Astrocyte (in vitro differentiated cells and primary cell): Measurements from ENCODE around the gene PCGF3.

ENCODE experiments used
- EZH2 ChIP-seq: IDR thresholded peaks from 2 replicates; pipeline ENCODE4 v1.6.1; 2012; ENCODE audit warnings: mild to moderate bottlenecking, low read length, inconsistent platforms; ENCODE audit not compliant: insufficient read depth
- TF ChIP-seq, protein P1 (sequence below): IDR thresholded peaks from 2 replicates; pipeline ENCODE4 v1.5.1; 2011; ENCODE audit warnings: low read depth, mild to moderate bottlenecking, inconsistent platforms, low read length, moderate library complexity; ENCODE audit not compliant: insufficient read depth

DNA sequence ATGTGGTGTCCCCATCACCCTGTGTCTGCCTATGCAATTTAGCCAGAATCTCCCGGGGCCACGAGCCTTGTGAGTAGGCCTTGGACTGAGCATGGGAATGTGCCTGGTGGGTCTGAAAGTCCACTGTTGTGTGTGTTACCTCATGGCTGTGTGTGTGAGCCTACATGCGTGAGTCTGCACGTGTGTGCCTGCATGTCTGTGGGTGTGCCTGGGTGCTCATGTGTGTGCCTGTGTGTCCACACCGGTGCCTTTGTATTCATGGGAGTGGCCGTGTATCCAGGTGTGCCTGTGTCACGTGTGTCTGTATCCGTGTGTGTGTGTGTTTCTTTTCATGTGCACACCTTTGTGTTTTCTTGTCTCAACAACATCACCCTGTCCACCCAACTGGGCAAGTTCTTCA, 45.8 kb upstream of the PCGF3 start:
- TF ChIP-seq, protein P1, sequence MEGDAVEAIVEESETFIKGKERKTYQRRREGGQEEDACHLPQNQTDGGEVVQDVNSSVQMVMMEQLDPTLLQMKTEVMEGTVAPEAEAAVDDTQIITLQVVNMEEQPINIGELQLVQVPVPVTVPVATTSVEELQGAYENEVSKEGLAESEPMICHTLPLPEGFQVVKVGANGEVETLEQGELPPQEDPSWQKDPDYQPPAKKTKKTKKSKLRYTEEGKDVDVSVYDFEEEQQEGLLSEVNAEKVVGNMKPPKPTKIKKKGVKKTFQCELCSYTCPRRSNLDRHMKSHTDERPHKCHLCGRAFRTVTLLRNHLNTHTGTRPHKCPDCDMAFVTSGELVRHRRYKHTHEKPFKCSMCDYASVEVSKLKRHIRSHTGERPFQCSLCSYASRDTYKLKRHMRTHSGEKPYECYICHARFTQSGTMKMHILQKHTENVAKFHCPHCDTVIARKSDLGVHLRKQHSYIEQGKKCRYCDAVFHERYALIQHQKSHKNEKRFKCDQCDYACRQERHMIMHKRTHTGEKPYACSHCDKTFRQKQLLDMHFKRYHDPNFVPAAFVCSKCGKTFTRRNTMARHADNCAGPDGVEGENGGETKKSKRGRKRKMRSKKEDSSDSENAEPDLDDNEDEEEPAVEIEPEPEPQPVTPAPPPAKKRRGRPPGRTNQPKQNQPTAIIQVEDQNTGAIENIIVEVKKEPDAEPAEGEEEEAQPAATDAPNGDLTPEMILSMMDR = no peak
- no peak for TF ChIP-seq EZH2
